GM12892 (cell line): ENCODE measurements around the gene PGK1.
A peak's percentile ranks its signal among the peaks of the same experiment; 100 is the strongest.

ENCODE experiments used
- DNase-seq: peaks from one replicate; pipeline ENCODE4 v3.0.0; 2011; ENCODE audit not compliant: insufficient read length
- FAIRE-seq: peaks from 2 replicates; lab custom pipeline; 2011; peaks lifted over from hg19 to GRCh38; lab: Jason Lieb, UNC
- POLR2A ChIP-seq: IDR thresholded peaks from 2 replicates; pipeline ENCODE4 v1.6.1; 2011; ENCODE audit warnings: low read depth, low read length, control low read depth
- POLR2AphosphoS5 ChIP-seq: IDR thresholded peaks from 2 replicates; pipeline ENCODE4 v1.6.1; 2011; ENCODE audit warnings: low read depth, low read length, control low read depth
- TAF1 ChIP-seq: IDR thresholded peaks from 2 replicates; pipeline ENCODE4 v1.6.1; 2011; ENCODE audit warnings: low read depth, mild to moderate bottlenecking, control low read depth, low read length, borderline replicate concordance

The PGK1 gene

DNA sequence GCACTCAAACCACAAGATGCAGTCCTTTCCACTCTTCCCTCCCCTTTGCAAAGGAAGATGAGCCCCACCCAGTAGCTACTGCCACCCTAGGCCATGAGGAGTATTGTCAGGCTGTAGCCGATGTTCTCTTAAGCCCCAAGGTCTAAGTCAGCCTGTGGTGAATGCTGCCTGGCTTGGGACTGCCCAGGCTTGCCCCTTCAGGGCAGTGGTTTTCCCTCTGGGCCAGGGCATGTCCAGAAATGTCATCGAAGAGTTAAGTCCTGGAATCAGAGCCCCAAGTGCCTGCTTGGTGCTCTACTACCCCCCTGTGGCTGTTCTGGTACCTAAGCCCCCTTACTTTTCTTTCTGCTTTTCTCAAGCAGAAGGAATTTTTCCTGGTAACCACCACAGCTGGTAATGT lies 11.8 kb upstream of the PGK1 start:
- no peak for DNase-seq
- peak; percentile 61 for FAIRE-seq
- TF ChIP-seq TAF1 (no peak), POLR2AphosphoS5 (no peak), POLR2A (no peak)

DNA sequence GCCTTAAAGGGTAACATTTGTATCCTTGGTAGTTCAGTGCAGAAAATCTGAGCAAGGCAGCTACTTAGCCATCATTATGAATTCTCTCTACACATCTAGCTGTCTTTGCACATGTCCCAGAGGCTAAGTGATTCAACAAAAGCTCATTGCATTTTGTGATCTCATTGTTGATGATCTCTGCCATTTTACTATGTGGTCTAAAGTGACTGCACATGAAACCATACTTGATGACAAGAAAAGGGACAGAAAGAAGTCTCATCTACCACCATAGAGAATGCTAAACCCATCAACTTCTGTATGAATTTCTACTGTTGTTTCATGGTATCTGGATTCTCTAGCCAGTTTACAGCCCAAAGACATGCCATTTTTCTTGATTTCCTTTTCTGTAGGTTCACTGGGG lies 5.9 kb upstream of the PGK1 start:
- DNase-seq (no peak), FAIRE-seq (peak; percentile 30)
- TF ChIP-seq POLR2A = no peak
- TF ChIP-seq POLR2AphosphoS5 = no peak
- TF ChIP-seq TAF1 = no peak

DNA sequence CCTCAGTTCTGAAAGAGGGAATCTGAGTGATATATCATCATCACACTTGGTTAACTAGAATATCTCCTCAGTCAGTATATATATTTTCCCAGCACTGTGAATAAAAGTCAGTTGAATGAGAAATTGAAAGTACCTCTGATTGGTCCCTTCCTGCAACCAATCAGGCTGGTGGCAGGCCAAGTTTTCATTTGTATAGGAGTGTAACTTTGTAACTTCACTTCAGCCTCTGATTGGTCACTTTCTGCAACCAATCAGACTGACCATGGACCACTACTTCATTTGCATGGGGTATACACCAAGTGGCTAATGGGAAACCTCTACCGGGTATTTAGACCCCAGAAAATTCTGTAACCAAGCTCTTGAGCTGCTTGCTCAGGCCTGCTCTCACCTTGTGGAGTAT lies 2.0 kb upstream of the PGK1 start:
- no peak for FAIRE-seq
- no peak for TF ChIP-seq POLR2A
- no peak for DNase-seq

DNA sequence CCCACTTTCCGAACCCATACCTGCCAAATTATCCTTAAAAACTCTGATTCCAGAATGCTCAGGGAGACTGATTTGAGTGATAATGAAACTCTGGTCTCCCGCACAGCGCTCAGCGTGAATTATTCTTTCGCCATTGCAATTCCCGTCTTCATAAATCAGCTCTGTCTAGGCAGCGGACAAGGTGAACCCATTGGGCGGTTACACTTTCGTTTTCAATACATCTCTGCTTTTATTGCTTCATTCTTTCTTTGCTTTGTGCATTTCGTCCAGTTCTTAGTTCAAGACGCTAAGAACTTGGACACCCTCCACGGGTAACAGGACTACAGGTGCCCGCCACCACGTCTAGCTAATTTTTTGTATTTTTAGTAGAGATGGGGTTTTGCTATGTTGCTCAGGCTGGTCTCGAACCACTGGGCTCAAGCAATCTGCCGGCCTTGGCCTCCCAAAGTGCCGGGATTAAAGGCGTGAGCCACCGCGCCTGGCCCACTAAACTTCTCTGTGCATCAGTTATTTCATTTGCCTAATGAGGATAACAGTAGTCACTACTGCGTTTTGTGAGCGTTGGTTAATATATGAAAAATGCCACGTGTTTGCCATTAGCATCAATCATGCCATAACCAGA lies 936 bp upstream of the PGK1 start:
- peak; percentile 75 for FAIRE-seq
- DNase-seq = no peak
- TF ChIP-seq POLR2AphosphoS5 = no peak
- no peak for TF ChIP-seq POLR2A
- no peak for TF ChIP-seq TAF1

DNA sequence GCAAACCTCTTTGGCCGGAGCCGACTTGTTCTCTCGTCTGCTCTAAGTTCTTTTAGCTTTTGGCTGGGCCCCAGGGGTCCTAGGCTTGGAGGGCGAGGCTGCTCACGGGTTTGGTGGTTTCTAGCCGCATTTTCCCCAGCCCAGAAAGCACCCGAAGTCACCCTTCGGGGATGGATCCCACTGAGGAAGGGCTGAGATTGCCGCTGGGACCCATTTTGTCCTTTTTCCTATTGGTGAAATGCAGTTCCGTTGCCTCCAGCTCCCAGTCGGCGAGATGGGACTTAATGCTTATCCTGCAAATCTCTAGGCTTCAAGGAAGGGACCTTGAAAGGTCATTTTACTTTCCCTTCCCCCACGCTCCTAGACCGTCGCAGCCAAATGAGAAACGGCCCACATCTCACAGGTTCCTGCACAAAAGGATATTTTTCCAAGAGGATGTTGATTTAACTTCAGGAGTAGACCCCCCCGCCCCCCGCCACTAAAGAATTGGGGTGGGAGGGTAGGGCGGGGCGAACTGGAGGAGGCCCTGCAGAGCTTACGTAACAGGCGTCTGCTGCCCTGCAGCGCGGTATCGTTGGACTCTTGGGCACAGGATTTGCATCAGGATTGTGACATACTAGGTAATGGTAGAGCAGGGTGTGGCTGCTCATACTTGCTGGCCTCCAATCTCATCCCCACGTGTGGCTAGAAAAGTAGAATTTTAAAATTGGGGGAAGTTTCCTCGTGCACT lies 564 bp downstream of the PGK1 start:
- FAIRE-seq (peak; percentile 30), DNase-seq (peak; percentile 8)
- no peak for TF ChIP-seq POLR2AphosphoS5
- TF ChIP-seq POLR2A = no peak
- no peak for TF ChIP-seq TAF1

DNA sequence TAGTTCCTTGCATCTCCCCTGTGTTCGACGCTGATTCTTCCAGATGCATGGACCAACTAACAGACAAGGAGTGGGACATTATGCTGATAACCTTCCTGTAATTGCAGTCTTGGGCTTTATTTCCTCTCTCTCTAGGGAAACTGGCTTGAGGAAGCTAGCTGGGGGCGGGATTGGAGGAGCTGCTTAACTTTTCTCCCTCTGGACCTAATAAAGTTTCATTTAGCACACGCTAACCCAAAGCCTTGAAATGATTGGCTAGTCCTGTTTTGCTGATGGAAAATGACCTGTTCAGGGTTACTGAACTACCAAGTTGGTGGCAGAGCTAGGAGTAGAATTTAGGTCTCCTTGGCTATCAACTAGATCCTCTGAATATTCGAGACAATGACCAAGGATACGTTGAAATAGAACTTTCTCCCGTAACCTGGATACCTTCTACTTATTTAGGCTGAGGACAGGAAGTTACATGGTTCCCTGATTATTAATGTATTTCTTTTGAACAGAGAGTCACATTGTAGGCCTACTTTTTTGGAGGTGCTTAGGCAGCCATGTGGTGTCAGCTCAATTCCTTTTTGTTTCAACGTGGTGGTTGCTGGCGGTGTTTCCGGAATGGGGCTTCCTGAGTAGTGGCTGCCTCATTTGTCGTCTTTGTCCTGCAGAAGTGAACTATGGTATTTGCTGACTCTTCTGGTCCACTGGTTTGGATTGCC lies 2.0 kb downstream of the PGK1 start:
- no peak for FAIRE-seq
- TF ChIP-seq TAF1 (no peak), POLR2AphosphoS5 (no peak)
- no peak for DNase-seq

DNA sequence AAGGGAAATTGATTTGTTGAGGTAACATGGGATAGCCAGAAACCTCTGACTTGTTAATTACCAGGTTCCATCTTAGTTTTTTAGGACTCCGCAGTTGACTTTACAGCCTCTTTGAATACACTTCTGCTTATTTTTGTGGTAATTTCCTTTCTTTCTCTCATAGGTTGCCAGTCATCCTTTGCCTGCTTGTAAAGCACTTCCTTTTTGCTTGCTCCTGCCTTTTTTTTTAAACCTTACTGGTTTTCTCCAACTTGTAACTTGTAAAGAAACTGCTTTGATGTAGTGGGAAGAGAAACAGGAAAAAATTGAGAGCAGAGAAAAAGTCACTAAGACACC lies 2.6 kb downstream of the PGK1 start:
- no peak for FAIRE-seq
- DNase-seq = no peak
- no peak for TF ChIP-seq TAF1
- TF ChIP-seq POLR2A = no peak
- no peak for TF ChIP-seq POLR2AphosphoS5

DNA sequence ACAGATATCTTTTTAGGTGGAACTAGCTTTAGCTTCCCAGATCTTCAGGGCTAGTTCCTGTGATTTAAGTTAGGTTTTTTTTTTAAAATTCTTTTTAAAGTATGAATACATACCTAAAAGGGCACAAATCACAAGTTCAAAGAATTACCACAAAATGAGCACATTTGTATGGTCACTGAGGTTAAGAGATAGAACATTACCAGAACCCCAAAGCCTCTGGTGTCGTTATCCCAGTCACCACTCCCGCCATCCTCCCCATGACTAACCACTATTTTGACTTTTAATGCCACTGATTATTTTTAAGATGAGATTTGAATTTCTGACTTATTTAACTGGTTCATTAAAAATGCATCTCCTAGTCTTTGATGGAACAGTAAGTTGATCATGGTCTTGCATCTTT lies 5.4 kb downstream of the PGK1 start:
- no peak for FAIRE-seq

DNA sequence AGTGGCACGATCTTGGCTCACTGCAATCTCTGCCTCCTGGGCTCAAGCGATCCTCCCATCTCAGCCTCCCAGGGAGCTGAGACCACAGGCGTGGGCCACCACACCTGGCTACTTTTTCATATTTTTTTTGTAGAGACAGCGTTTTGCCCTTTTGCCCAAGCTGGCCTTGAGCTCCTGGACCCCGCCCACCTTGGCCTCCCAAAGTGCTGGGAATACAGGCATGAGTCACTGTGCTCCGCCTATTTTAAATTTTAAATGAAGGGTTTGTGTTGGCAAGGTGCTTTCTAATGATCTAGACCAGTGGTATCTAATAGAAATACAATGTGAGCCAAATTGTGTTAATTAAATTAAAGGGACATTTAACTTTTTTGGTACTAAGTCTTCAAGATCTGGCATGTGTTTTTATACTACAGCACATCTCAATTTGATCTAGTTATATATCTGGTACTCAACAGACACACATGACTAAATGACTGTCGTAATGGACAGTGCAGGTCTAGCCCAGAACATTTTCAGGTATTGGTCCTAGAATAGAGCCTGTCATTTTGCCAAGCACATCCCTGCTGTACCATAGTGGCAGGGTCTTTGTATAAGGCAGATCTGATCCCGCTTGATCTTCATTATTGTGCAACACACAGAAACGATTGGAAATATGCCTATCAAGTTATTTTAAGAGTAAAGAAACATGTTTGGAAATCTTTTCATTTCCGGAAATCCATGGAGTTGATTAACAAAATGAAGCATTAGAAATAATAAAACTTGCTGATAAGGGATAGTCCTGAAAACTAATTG lies 7.3 kb downstream of the PGK1 start:
- no peak for TF ChIP-seq POLR2AphosphoS5
- no peak for TF ChIP-seq POLR2A
- TF ChIP-seq TAF1 = no peak
- no peak for DNase-seq
- no peak for FAIRE-seq

More for the DNA sequence above, 5.4 kb downstream of the PGK1 start:
- no peak for TF ChIP-seq POLR2AphosphoS5
- TF ChIP-seq POLR2A = no peak
- TF ChIP-seq TAF1 = no peak
- no peak for DNase-seq

DNA sequence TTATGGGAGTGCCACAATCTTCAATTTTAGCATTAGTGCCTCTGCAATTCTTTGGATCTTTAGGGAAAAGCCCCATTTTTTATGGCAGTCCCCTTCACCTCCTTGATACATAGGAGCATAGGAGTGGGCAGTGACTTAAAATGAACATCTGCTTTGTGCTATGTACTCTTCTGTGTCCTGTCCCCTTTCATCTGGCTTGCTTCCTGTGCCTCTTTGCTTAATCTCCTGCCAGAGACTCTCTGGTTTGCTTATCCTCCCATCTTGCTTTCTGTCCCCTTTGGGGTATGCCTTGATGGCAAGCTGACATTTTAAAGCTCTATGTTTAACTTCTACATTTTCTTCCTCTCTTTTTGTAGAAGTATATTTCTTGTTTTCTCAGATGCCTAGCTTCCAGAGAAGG lies 12.3 kb downstream of the PGK1 start:
- DNase-seq (no peak), FAIRE-seq (no peak)
- no peak for TF ChIP-seq POLR2A
- TF ChIP-seq TAF1 = no peak
- no peak for TF ChIP-seq POLR2AphosphoS5

DNA sequence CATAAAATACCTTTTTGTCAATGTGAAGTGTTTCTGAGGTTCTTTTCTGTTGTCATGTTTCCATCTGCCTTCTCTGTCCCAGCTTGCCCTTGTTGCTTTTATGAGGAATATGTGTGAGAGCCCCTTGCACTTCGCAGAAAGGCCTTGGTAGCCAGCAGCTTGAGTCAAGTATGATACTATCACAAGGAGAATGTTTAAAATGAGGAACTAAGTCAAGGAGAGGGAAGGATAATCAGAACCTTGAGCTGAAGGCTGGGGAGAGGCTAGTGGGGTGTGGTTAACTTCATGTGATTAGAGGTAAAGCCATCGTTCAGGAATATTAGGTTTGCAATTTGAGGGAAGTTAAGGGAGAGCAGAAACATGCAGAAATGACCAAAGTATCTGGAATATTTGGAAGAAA lies 12.7 kb downstream of the PGK1 start:
- no peak for DNase-seq
- FAIRE-seq = no peak
- TF ChIP-seq POLR2A = no peak
- no peak for TF ChIP-seq POLR2AphosphoS5
- TF ChIP-seq TAF1 = no peak
